NCI-H510A (cell line): ENCODE results near the gene EFCAB6.

Experiments used
- DNase-seq: peaks from one replicate; lab custom pipeline; 2025; lab: John Stamatoyannopoulos, UW

The EFCAB6 gene

DNA sequence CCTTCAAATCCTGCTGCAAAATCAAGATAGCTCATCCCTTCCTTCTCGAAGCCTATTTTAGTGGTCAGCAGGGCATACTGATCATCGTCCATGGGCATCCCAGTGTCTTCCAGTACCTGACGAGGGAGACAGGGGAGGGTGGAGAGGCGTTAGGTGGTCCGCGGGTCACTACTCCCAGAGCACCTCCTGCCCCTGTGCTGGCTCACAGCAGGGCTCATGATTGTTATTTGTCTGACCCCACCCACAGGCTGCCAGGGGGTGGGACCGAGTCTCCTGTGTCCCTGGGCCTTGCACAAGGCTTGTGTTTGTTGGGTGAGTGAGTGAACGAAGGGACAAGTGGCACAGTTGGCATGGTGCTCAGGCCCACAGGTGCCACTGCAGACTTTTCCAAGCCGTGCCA, 177.0 kb downstream of the EFCAB6 start:
- DNase-seq, result no peak

DNA sequence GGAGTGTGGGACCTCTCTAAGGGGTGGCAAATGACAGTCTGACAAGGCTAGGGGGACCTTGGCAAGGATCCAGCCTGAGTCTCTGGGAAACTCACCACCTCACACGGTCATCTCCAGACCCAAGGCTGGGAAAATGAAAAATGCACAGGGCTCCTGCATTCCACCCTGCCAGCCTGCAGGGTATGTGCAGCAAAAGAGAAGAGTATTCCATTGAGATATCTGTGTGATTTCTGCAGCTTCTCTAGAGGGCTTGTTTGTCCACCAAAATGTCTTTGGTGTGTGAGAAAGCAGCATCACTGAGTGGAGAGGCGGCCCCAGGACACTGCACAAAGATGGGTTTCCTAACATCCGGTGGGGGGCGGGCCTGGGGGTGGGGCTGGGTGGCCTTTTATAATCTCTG, 177.8 kb downstream of the EFCAB6 start:
- no peak for DNase-seq

DNA sequence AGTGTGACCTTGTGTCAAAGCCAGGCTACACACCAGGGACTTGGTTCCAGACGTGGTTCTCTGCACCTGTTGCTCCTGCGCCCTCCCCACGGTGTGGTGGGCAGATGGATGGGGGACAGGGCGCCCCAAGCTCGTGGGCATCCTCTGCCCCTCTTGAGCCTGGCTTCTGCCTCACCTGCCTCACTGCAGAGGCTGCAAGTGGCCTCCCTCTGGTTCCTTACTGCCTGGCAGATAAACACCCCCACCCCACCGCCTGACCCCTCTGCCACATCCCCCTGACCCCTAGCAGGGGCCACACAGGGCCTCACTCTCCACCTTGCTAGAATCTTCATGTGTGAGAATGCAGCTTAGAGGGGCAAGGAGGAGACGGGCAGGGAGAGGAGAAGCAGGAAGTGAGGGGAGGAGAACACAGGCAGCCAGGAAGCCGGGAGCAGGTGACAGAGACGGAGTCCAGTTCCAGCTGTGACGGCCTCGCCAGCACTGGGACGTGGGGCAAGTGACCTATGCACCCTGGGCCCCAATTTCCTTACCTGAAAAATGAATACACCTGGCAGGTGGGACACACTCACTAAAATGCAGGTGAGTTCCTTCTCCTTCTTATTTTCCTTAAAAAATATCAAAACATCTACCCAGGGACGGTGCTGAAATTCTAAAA, 178.3 kb downstream of the EFCAB6 start:
- DNase-seq, result no peak

GRCh38 chr22:43631846-43632245, 180.3 kb downstream of the EFCAB6 start:
- no peak for DNase-seq

- DNase-seq, result no peak
These were observed 180.9 kb downstream of the EFCAB6 start for GRCh38 chr22:43631201-43631600.

DNA sequence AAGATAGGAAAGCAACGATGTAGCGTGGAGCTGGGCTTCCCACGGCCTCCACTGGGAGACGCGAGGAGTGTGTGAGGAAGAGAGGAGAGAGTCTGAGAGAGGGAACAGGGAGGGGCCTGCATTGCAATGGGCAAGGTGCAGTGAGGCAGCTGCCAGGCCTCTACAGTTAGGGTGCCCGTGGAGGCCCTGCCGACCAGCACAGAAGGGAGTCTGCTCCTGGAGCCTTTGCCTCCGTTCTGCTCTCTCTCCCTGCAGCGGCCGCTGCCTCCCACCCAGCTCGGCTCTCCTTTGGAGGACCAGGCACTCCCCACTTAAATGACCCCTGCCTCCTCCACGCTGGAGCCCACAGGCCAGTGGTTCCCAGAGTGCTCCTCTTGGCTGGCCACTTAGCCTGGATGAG, 181.7 kb downstream of the EFCAB6 start:
- no peak for DNase-seq

- no peak for DNase-seq
These were observed 183.9 kb downstream of the EFCAB6 start for GRCh38 chr22:43628250-43628649.

- DNase-seq, result no peak
These were observed 184.5 kb downstream of the EFCAB6 start for GRCh38 chr22:43627485-43628213.

DNA sequence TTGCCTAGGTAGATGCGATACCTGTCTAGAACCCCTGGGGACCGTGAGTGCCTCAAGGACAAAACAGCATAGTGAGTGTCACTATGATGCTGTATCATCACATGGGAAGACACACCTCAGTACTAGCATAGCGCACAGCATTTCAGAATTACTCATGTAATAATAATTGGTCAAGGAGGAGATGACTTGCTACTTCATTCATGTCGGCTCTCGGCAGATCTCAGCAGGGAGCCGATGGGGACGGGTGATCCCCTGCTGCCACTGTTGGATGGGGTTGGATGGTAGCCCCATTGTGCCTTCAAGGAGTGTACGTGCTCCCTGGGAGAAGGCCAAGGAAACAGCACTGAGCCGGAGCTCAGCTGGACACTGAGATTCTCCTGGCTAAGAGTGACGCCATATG, 186.9 kb downstream of the EFCAB6 start:
- DNase-seq, result no peak

- DNase-seq, result no peak
These were observed 187.7 kb downstream of the EFCAB6 start for GRCh38 chr22:43624144-43624998.

DNA sequence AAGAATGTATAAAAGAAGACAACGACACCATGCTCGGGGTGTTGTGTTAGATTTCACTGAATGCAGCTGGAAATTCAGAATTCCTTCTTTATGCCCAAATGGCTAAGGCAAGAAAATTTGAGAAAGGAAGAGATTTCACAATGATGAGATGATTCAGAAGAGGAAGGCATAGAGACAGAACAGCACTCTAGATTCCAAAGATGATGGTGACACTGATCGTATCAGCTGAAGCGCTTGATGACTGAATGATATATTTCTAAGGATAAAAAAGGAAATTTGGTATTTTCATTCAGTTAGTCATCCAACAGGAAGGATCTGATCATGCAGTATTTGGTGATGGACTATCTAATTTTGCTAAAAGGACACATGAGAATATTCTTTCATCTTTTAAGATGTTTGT, 189.2 kb downstream of the EFCAB6 start:
- DNase-seq, result no peak

- no peak for DNase-seq
These were observed 191.9 kb downstream of the EFCAB6 start for GRCh38 chr22:43620197-43620596.

- DNase-seq, result no peak
These were observed 193.6 kb downstream of the EFCAB6 start for GRCh38 chr22:43618517-43618916.

DNA sequence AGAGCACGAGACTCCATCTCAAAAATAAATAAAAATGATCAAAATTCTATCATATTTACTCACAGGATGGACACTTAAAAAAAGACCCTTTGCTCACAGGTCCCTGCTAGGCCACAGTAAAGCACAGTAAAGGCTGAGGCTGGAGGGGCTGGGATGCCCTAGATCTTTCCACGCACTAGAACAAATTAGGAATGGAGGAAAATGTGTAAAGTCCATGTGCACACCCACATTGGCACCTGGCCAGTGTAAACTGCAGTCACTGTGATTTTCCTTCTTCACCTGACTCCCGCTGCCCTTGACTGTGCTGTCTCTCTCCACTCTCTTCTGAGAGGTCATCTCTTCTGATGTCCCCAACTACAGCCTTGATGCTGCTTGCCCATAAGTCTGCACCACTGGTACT, 195.5 kb downstream of the EFCAB6 start:
- DNase-seq, result no peak

- DNase-seq, result no peak
These were observed 211.8 kb downstream of the EFCAB6 start for GRCh38 chr22:43600265-43600664.

DNA sequence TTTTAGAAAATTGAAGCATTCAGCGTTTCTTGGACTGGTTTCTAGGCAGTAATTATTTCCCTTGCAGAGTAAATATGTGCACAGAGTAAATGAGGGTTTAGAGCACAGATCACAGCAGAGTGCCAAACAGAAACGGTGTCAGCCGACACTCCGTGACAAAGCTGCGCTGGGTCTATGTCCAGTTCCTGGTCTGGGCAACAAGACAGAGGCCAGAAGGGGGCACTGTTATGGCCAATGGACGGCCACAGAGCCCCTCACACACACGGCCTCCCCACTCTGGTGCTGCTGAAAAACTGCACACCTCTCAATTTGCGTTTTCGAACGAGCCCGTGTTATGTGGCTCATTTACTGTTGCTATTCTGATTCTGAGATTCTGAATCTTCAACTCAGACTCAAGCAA, 219.6 kb downstream of the EFCAB6 start:
- no peak for DNase-seq

DNA sequence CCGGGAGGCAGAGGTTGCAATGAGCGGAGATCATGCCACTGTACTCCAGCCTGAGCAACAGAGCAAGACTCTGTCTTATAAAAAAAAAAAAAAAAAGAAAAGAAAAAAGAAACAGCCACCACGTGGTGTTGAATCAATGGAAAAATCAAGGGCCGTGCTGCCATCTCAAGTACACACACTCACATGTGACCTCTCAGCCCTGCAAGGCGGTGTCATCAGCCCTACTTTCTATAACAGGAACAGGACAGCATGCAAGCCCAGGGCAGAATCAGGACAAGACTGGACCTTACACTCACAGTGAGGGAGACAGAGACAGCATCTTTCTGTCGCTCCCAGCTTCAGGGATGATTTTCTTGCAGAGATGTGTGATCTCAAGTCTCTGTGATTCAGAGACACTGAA, 220.7 kb downstream of the EFCAB6 start:
- no peak for DNase-seq

DNA sequence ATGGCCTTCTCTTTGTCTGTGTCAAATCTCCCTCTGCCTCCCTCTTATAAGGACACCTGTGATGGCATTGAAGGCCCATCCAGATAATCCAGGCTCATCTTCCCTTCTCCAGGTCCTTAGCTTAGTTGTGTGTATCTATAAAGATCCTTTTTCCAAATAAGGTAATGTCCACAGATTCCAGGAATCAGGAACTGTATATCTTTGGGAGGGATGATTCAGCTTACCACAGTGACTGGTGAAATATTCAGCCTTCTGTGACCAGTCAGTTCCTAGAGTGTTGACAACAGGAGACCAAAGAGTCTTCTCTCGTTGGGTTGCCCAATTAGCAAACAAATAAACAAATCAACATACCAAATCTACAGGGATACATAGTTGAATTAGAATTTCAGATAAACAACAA, 224.5 kb downstream of the EFCAB6 start:
- no peak for DNase-seq

GRCh38 chr22:43583501-43583900, 228.6 kb downstream of the EFCAB6 start:
- no peak for DNase-seq

GRCh38 chr22:43582394-43582793, 229.7 kb downstream of the EFCAB6 start:
- no peak for DNase-seq

DNA sequence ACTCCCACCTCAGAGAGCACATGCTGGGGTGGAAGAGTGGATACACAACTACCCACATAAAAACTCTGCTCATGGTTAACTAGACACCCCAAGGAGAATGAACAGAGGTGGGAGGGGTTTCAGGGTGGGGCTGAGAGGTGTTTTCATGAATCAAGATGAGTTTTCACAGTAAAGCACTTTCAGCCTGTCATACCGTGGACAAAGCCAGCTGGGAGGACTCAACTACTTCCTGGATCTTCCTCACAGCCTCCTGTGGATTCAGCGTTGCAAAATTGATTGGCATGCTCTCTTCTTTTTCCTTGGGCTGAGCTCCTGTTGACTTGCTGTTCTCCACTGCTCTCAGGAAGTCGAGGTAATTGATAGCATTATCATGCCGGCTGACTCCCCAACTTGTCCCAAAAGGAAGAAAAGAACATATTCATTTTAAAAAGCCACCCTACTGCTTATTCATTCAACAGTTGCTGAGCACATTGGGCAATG, 231.8 kb downstream of the EFCAB6 start:
- DNase-seq, result no peak

DNA sequence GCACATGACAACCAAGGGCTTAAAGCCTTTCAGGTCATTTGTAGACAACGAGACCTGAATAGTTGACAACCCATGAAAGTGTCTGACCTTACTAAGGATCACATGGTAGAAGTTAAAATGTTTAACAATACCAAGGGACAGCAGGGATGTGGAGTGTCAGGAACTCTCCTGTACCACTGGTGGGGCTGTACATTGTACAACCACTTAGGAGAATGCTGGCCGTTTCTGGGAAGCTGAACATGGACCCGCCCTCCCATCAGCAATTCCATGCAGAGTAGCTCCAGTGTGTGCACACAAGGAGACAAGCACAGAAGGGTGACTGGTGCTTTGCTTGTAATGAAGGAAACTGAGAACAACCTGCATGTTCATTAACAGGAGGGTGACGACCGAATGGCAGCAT, 237.4 kb downstream of the EFCAB6 start:
- DNase-seq, result no peak

- no peak for DNase-seq
These were observed 239.4 kb downstream of the EFCAB6 start for GRCh38 chr22:43572710-43573109.
